H1 (cell line): Measurements from ENCODE around the gene FGF19.

Source experiments
- CTCF ChIP-seq, 3 experiments: IDR thresholded peaks; 1 replicate in 2 of 3; 2 replicates in 1 of 3; pipeline versions ENCODE4 v1.5.1 to v1.6.1; 2011; ENCODE audit warnings: low read length in 3 of 3, mild to moderate bottlenecking in 3 of 3, inconsistent platforms in 2 of 3, low read depth in 1 of 3, moderate library complexity in 1 of 3; ENCODE audit not compliant: insufficient read depth in 1 of 3; ENCODE audit errors: control extremely low read depth in 1 of 3
- GABPA ChIP-seq: IDR thresholded peaks from 2 replicates; pipeline ENCODE4 v1.6.1; 2011; ENCODE audit warnings: mild to moderate bottlenecking, low read length, moderate library complexity, borderline replicate concordance; ENCODE audit not compliant: insufficient read depth
- JUN ChIP-seq: IDR thresholded peaks from 2 replicates; pipeline ENCODE4 v1.6.1; 2011; ENCODE audit warnings: low read depth, mild to moderate bottlenecking, improper control_type of control experiment, low read length
- POLR2A ChIP-seq, 2 experiments: IDR thresholded peaks; 1 replicate in 1 of 2; 2 replicates in 1 of 2; pipeline ENCODE4 v1.6.1; 2011; ENCODE audit warnings: low read depth in 2 of 2, low read length in 2 of 2, mild to moderate bottlenecking in 2 of 2; ENCODE audit errors: control extremely low read depth in 1 of 2
- RNF2 ChIP-seq: fragments of 200-900, 300-1000 bp; sonication (generic); IDR thresholded peaks from 2 replicates; pipeline ENCODE4 v1.7.1; 2016; ENCODE audit warnings: borderline replicate concordance, low read depth, mild to moderate bottlenecking, antibody characterized with exemption, low read length; ENCODE audit not compliant: poor library complexity, severe bottlenecking; ENCODE audit errors: missing control alignments
- TF ChIP-seq, protein P1 (sequence below): IDR thresholded peaks from 2 replicates; pipeline ENCODE4 v1.6.1; 2012; ENCODE audit warnings: inconsistent platforms

GRCh38 chr11:69703453-69703767 is 412 bp downstream of the FGF19 start:
- TF ChIP-seq CTCF (IDR thresholded peaks at IDR 0.05; ENCODE audit: control extremely low read depth in 1 of 3, insufficient read depth in 1 of 3, low read depth in 1 of 3, low read length in 3 of 3) (no peak), JUN (no peak), POLR2A (IDR thresholded peaks at IDR 0.05; ENCODE audit: control extremely low read depth in 1 of 2, low read depth in 2 of 2, low read length in 2 of 2) (no peak), GABPA (no peak), RNF2 (no peak)
- TF ChIP-seq, protein P1, sequence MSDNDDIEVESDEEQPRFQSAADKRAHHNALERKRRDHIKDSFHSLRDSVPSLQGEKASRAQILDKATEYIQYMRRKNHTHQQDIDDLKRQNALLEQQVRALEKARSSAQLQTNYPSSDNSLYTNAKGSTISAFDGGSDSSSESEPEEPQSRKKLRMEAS = no peak
